NCI-H69 (cell line): ENCODE measurements around the gene BCAS3.
A peak's percentile ranks its signal among the peaks of the same experiment; 100 is the strongest.
"Not testable (repeated sequence)": the region's sequence is repeated elsewhere in the genome, so short reads cannot be mapped to it uniquely, and the experiment has no call there.

Source experiments
- DNase-seq: peaks from one replicate; lab custom pipeline; 2025; lab: John Stamatoyannopoulos, UW

Gene BCAS3

GRCh38 chr17:61422116-61422799, 744.6 kb downstream of the BCAS3 start:
- no peak for DNase-seq

GRCh38 chr17:61422869-61423268, 745.2 kb downstream of the BCAS3 start:
- DNase-seq, result no peak

GRCh38 chr17:61423967-61424649, 746.5 kb downstream of the BCAS3 start:
- peak; percentile 30 for DNase-seq

GRCh38 chr17:61425682-61426481, 748.2 kb downstream of the BCAS3 start:
- peak; percentile 83 for DNase-seq

GRCh38 chr17:61426482-61427304, 749.0 kb downstream of the BCAS3 start:
- DNase-seq, result no peak

GRCh38 chr17:61427567-61427966, 749.9 kb downstream of the BCAS3 start:
- DNase-seq, result no peak

GRCh38 chr17:61429274-61429673, 751.6 kb downstream of the BCAS3 start:
- DNase-seq, result no peak

DNA sequence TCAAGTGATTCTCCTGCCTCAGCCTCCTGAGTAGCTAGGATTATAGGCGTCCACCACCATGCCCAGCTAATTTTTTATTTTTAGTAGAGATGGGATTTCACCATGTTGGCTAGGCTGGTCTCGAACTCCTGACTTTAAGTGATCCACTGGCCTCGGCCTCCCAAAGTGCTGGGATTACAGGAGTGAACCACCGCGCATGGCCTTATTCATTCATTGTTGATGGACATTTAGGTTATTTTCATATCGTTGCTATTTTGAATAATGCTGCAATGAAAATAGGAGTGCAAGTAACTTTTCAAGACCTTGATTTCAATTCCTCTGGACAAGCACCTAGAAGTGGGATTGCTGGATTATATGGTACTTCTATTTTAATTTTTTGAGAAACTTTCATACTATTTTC, 752.2 kb downstream of the BCAS3 start:
- not testable (repeated sequence) for DNase-seq

DNA sequence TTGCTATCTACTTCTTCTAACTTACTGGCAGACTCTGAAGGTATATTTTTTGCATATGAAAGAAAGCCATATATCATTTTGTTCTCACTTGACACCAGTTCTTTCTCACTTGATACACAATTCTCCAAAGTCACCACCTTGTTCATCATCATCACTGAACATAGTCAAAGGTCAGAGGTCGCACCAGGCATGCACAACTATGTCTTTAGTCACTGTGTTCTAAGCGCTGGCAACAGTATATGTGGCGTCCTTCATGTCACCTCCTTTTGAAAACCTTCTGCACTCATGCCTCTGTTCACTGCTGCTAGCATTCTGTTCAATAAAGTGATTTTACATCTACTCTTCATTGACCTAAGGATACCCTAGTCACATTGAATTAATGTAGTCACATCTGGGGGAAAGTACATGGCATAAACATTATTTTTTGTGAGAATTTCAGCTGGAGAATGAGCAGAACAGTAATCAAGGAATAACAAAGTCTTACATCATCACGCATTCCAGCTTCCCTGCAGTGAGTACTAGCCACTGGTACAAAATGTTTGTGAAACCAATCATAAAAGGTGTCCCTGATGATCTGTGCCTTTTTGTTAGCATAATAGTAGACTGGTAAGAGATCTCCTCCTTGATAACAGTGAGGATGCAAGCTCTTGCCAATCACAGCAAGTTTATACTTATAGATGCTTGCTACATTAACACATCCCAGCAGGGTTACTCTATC, 754.1 kb downstream of the BCAS3 start:
- no peak for DNase-seq

GRCh38 chr17:61436273-61436672, 758.6 kb downstream of the BCAS3 start:
- DNase-seq, result no peak

DNA sequence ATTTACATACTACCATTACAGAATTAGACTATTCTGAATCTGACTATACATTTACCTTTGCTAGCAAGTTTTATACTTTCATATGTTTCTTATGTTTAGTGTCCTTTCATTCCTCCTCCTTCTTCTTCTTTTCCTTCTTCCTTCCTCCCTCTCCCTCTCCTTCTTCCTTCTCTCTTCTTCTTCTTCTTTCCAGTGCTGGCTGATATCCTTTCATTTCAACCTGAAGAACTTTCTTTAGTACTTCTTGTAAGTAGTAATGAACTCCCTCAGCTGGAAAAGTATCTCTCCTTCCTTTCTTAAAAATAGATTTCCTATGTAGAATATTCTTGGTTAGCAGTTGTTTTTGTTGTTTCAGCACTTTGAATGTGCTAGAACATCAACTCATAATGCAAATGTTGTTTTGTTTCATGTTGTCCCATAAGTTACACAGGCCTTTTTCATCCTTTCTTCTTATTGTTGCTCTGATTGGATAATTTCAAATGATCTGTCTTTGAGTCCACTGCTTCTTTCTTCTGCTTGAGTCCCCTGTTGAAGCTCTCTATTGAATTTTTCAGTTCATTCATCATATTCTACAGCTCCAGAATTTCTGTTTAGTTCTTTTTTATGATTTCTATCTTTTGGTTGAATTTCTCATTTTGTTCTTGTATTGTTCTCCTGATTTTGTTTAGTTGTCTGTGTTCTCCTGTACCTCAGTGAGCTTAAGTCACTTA, 759.5 kb downstream of the BCAS3 start:
- no peak for DNase-seq

GRCh38 chr17:61440697-61441096, 763.0 kb downstream of the BCAS3 start:
- no peak for DNase-seq

- DNase-seq, result not testable (repeated sequence)
Observed at GRCh38 chr17:61441507-61441906, 763.9 kb downstream of the BCAS3 start.

- no peak for DNase-seq
Observed at GRCh38 chr17:61442136-61442775, 764.6 kb downstream of the BCAS3 start.
